SKM-1 (cell line): ENCODE results near the gene CASK.
"Not testable (repeated sequence)": the region's sequence is repeated elsewhere in the genome, so short reads cannot be mapped to it uniquely, and the experiment has no call there.

Source experiments
- DNase-seq: peaks from one replicate; lab custom pipeline; 2025; ENCODE audit not compliant: unreplicated experiment; lab: John Stamatoyannopoulos, UW

Gene CASK

DNA sequence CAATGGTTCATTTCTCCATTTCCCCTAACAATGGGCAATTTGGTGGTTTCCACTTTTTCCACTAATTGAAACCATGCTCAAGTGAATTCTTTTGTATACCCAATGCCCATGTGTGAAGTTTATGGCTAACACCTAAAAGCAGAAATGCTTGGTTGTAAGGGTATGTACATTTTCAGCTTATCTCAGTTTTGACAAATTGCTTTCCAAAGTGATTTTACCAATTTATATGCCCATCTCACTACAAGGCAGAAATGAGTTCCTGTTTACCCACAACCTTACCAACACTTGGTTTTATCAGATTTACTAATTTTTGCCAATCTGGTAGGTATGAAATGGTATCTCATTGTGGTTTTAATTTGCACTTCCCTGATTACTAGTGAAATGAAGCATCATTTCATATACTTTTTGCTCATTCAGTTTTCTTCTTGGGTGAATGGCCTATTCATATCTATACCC, 219.8 kb downstream of the CASK start:
- DNase-seq = no peak

DNA sequence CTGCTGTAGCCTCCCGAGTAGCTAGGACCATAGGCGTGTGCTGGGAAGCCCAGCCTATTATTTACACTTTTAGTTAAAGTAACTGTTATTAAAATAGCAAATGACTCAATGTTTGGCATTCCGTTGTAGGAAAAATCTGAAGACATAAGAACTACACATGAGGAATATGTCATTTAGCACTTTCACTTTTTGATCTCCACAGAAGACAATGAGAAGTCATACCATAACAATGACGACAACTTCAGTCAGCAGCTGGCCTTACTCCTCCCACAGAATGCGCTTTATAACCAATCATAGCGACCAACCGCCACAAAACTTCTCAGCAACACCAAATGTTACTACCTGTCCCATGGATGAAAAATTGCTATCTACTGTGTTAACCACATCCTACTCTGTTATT, 227.9 kb downstream of the CASK start:
- DNase-seq = no peak

DNA sequence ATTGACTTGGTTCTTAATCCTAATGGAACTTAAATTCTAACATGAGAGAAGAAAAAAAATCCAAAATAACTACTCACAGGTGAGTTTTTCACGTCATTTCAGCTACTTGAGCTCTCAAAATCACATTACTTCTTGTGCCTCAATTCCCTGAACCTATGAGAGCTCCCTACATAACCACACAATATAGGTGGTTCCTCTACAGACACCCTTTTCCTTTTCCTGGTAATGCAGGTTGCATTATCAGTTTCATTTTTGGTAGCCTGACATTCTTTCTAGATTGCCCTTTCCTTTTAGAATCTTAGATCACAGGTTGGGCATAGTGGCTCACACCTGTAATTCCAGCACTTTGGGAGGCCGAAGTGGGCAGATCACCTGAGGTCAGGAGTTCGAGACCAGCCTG, 230.3 kb downstream of the CASK start:
- DNase-seq = no peak

DNA sequence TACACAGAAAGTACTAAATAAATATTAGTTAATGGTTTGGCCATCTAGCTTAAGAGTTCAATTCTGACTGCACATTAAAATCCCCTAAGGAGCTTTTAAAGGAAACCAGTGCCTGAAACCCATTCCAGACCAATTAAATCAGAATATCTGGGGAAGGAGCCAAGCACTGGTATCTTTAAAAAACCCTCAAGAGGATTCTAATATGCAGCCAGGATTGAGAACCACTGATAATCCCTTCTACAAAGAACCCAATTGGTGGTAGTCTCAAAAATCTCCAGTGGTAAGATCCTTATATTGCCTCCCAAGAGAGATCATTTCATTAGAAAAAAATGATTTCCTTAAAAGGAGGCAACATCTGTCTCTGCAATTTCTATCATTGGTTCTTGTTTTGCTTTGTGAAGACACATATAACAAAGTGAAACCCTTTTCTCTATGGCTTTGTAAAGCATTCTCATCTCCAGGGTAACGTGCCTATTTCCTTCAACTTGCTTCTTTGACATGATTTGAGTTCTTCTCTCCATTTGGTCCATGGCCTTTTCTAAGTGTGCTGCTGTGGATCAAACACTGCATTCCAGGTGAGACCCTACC, 231.1 kb downstream of the CASK start:
- DNase-seq = no peak

DNA sequence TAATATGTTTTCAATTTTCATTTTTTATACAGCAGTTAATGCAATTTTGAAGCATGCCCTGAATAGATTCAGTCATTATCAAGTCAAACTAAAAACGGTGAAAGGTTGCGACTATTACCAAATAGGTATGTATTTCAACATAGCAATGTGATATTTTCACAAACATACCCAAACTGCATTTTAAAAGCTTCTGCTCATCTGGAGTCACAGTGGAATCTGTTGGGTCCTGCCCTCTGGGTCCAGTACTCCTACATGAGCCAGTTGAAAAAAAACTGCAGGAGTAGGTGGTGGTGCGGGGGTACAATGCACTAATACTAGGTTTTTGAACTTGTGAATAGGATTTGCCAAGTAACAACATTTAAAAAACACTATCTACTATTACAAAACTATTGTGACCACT, 233.6 kb downstream of the CASK start:
- no peak for DNase-seq

DNA sequence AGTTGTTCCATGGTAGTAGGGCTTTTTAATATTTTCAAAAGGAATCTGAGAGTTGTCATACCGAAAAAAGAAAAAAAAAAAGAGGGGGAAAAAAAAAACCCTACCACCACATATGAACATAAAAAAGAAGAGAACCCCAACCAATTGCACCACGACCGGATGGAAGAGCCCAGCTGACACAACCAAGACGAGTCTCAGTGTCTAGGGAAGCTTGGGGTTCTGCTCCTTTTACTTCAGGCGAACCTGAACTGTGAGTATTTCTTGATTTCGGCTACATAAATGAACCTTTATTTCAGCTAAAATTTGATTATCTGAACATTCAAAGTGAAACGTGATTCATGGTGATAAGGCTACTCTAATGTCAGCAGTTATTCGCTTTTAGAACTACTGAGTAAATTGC, 234.5 kb downstream of the CASK start, which contains the start of gene GPR34:
Gene GPR34, plus strand, starts transcription at position 139 of the 400 bp plus-strand sequence. CDS start 6,661 bp downstream, outside the sequence.
- DNase-seq = peak; percentile 8

DNA sequence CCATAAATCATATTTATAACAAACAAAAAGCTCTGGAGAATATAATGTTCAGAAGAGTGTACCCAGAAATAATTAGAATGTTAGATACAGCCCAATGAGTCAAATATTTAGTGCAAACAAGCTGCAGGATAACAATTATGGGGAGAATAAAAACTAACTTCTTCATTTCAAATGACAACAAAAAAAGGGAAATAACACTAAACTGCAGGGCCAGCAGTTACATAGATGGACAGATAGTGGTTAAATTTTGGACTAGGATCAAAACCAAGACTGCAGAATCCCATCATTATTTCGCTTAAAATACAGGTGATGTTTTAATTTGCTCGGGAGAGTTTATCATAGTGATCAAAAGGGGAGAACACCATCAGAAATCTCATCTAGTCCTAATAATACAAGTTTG, 235.2 kb downstream of the CASK start:
- DNase-seq = no peak

DNA sequence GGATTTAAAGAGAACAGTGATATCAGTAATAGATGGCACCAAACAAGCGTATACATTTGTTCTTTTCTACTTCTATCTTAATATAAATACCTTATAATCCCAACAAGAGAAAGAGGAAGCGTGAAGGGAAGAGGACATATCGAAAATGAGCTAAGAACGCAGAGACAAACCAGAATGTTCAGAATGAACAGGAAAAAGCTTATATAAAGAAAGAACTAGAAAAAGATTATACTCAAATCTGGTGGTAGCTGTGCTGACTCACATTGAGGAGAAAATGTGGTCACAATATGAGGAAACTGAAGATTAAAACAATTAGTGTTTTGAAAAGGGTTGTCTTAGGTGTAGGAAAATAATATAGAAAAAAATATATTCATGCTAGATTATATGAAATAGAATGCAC, 236.6 kb downstream of the CASK start:
- DNase-seq = no peak

DNA sequence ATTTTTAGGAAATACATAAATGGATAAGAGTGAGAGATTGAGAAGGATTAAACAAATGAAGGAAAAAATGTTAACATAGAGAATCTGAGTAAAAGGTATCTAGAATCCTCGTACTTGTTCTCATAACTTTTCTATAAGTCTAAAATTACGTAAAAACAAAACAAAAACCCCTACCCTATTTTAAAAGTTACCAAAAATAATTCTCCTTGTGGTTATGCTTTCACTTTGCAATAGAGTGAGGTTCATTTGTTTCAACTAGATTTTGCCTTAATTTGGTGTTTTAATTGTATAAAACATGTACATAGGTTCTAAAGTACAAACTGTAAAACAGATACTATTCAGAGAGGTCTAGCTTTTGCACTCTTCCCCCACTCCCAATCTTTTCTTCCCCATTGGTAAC, 238.4 kb downstream of the CASK start:
- no peak for DNase-seq

DNA sequence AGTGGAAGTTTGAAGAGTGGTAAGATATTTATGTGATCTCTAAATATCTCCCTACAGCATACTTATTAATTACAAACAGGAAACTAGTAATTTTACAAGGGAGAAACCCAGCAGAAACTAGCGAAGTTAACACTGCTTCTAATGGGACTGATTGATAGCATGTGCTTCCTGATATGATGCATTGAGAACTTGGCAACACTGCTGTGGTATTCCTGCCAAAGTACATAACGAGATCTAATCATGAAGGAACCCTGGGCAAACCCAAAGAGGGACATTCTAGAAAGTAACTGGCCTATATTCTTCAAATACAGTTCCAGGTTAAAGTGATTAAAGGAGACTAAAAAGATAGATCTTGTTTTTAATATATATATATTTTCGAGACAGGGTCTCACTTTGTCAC, 239.2 kb downstream of the CASK start:
- no peak for DNase-seq

DNA sequence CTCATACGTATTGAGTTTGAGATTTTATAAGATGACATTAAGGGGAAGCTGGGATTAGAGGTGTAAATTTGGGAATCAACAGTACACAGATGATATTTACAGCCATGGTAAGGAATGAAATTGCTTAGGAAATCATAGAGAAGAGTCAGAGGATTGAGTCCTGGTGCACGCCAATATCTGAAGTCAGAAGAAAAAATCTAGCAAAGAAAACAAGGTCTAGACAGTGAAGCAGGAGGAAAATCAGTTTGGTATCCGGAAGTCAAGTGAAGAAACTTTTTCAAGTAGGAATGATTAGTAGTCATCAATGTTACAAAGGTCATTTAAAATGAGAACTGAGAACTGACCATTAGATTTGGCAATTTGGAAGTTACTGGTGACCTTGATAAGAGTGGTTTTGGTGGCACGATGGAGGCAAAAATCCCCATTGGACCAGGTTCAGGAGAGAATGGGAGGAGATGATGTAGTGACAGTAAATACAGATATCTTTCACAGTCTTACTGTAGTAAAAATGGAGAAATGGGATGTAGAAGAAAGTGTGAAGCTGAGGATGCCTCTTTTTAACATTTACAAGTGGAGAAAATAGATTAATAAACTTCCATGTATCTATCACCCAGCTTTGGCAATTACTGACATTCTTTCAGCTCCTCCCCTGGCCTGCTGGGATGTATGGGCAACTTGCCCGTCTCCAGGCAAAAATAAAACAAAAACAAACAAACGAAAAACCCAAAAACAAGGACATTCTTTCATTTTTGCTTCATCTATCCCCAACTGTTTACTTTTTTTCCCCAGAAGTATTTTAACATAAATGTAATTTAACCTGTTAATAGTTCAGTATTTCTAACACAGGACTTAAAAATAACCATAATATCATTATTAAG, 245.9 kb downstream of the CASK start:
- no peak for DNase-seq

DNA sequence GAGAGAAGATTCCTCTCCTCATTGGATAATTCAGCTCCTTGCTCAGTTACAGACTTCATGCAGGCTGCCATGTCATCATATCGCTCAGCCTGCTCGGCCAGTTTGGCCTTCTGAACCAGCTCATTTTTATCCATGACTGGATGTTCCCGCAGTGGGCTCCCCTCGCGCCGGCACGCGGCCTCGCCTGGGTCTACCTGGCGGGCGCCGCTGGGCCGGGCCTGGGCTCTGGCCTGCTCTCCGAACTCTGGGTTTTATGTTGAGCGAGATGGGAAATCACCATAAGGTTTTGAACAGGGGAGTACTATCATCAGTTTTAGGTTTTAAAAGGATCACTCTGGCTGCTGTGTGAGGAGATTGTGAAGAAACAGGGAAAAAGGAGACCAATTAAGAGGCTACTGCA, 247.0 kb downstream of the CASK start:
- DNase-seq = not testable (repeated sequence)

DNA sequence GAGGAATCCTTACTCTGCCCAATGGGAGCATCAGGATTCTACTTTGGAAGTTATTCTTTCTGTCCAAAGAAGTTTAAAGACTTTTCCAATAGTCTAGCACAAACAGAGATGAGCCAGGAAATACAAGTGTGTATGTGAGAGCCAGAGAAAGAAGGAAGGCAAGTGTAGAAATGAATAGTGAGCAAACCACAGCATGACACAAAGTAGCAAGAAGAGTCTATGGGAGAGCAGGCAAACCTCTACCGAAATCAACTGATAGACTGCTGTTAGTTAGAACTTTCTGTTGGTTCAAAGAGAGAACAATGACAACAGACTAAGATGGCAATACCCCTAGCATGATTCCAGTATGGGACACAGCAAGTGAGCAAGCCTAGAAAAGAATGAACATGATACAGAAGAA, 250.7 kb downstream of the CASK start:
- DNase-seq = no peak

DNA sequence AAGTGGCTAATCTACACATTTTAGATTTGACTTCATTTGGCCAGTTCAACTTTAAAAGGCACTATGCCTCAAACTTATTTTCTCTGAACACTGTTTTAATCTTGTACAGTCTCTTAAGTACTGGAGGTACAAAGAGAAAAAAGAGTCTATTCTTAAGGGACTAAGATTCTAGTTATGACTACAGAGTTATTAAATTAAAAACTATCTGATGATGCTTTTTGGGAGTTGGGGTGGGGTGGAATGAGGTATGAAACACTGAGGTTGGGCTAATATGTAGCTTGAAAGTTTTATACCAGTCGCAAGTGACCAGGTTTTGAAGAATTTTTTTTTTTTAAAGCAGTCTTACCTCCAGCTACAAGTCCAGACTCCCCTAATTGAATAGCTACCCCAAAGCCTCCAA, 252.3 kb downstream of the CASK start:
- no peak for DNase-seq

DNA sequence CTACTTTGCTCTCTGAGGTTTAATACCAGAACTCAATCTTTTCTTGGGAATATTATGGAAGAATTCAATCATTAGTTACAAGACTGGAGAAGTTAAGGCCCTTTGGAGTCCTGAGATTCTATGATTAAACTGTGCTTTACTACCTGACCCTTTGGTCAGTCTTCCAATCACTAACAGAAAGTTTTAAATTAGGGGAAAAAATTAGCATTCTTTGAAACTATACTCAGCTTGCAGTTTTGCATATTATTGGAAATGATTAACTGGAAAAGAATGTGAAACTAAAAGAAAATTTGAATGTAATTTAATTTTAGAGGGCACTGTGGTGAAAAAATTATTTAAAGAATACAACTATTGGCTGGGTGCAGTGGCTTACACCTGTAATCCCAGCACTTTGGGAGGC, 253.2 kb downstream of the CASK start:
- DNase-seq = no peak

DNA sequence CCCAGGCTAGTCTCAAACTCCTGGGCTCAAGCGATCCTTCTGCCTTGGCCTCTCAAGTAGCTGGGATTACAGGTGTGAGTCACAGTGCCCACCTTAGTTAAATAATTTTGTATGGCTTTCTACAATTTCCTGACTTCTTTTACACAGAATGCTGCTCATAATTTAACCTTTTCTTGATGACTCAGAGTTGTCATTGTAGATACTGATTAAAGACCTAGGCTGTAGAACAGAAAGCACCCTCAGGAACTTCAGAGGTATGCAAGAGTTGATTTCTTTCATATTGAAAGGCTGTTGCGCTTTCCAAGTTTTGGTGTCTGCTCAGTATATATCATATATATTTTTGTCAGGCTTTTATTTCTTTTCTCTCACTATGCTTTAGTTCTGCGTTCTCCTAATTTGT, 255.7 kb downstream of the CASK start:
- DNase-seq = no peak

DNA sequence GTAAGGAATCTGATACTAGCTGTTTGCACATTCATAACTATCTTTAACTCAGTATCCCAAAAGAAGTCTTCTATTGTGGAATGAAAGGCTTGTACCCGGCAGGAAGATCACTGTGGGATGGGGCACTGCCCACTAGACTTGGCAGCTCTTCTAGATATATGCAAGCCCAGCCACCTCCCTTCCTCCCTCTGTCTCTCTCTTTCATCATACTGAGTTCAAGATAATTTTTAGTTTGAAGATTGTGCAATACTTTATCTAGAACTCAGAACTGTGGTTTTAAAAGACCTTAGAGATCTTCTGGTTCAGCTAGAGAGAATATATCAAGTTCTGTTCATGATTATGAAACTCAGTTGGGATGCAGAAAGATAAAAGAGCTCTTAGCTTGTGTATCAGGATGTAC, 257.1 kb downstream of the CASK start:
- peak; percentile 21 for DNase-seq

DNA sequence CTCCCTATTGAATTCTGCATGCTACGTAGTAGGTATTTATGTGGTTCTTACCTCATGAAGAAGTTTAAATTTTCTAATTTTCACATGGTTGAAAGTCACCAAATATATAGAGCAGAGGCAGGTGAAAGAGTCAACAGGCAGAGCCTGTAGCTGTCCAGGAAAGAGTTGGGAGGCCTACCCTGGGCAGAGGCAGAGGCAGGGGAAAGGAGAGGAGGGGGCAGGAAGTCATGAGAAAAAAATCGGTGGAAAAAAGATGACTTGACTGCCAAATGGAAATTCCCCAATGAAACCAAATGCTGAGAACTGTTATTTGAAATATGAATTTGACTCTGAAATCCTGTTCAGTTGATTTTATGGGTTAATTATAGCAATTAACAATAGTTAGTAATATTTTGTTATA, 257.7 kb downstream of the CASK start:
- no peak for DNase-seq

DNA sequence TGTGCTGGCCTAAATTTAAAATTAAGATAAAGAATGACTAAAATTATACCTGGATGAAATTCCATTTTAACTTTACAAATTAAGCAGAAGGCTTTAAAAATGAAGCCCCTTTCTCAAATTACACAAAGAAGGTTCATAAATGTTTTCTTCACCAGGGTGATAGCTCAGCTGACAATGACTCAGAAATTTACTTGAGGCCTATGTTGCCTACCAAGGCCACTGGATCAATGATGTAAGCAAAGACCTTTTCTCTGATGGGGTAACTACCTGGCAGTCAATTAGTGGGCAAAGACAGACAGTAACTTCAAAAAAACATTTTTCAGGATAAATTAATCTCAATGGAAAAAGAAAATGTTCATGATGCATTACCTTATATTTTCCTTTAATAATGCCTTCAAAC, 258.4 kb downstream of the CASK start:
- no peak for DNase-seq

DNA sequence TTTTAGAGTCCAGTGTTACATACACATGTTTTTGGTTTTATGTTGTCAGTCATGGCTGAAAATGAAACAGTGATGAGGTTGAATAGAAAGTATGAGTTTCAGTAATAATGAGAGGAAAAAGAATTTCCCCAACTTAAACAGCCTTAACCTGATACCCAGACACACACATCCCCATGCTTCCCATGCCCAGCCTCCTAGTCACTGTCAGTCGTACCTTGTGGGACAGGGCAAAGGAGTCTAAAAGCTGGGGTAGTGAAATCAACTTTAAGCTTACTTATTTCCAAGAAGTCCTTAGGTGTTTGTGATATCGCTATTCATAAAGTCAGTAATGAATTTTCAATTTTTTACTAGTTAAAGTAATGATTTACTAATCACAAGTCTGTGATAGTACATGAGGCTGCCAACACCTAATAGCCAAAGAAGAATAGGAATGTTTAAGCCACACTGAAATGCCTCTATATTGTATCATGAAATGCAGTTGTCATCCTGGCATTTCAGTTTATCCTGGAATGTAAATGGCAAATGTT, 258.9 kb downstream of the CASK start:
- no peak for DNase-seq

DNA sequence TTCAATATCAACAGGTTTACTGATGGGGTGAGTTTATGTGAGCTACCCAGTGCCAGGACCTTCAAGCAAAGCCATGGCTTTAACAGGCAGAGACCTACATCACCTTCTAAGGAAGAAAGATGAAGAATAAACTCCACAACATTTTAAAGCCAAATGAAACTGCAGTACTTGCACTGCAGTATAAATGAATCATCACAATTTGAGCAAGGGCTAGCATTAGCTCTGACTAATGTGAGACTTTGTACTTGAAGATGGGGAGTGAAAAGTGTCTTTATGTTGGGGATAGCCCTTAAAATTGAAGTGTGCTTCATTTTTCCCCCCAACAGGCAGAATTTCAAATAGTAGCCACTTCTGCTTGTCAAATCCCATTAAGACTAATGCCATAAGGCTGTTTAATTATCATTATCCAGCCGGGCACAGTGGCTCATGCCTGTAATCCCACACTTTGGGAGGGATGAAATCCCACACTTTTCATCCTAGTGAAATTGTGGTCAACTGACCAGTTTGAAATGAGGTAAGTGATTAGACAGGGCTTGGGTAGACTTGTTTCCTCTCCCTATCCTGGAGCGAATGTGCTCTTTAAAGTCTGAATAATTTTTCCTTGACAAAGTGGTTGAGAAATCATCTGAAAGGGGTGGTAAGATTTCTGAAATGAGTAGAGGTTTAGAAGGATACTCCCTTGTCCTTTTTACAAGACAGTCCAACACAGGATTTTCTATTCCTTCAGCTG, 261.8 kb downstream of the CASK start:
- DNase-seq = no peak

DNA sequence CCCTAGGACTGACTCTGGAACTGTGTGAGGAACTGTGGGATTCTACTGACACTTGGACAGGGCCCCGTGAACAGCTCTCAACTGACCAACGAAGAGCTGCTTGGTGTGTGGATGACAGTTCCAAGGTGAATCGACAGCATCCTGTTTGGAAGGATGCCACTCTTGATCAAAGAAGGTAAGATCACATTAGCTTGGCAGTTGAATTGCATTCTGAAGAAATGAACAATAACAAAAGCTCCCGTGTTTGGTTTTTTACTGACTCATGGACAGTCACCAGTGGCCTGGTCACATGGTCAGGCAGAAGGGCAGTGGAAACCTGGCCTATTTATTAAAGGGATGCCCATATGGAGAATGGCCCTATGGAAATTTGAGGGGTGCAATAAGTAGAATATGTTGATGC, 267.7 kb downstream of the CASK start:
- no peak for DNase-seq
